K562 (cell line): ENCODE data around the gene BOD1L2. TPM values are rescaled to one million over a fixed set of nuclear protein-coding genes. Genes with fewer than 3 reads are reported as not detected.
A peak's percentile ranks its signal among the peaks of the same experiment; 100 is the strongest.

Source experiments
- ARHGAP35 ChIP-seq: fragments of 450-650 bp; IDR thresholded peaks from 2 replicates; pipeline ENCODE4 v1.6.1; 2018; ENCODE audit not compliant: partially characterized antibody
- BHLHE40 ChIP-seq: IDR thresholded peaks from 2 replicates; pipeline ENCODE4 v1.6.1; 2011; ENCODE audit warnings: low read length, improper control_type of control experiment
- CBFA2T2 ChIP-seq: fragments of 450-650 bp; conservative IDR thresholded peaks from 2 replicates; pipeline ENCODE4 v1.6.1; 2017; ENCODE audit warnings: mild to moderate bottlenecking
- ELF2 ChIP-seq: fragments of 250-450 bp; sonication (Bioruptor Pico); IDR thresholded peaks from 2 replicates; pipeline ENCODE4 v1.5.0; 2021; ENCODE audit warnings: mild to moderate bottlenecking
- ESRRA ChIP-seq: fragments of 450-650 bp; IDR thresholded peaks from 2 replicates; pipeline ENCODE4 v1.6.1; 2014; ENCODE audit warnings: low read depth, mild to moderate bottlenecking, moderate library complexity, borderline replicate concordance
- FUS ChIP-seq: fragments of 200-400 bp; formaldehyde crosslinking; optimal IDR thresholded peaks from 2 replicates; pipeline ENCODE3; 2017; ENCODE audit warnings: low read depth, low read length
- HOXB6 ChIP-seq: fragments of 250-450 bp; sonication (Bioruptor Pico); IDR thresholded peaks from 2 replicates; pipeline ENCODE4 v1.5.1; 2022; ENCODE audit warnings: mild to moderate bottlenecking, borderline replicate concordance
- ILF3 ChIP-seq: fragments of 450-650 bp; IDR thresholded peaks from 2 replicates; pipeline ENCODE4 v1.6.1; 2018; ENCODE audit warnings: antibody characterized with exemption, mild to moderate bottlenecking, moderate library complexity, borderline replicate concordance
- JUNB ChIP-seq: fragments of 450-650 bp; formaldehyde crosslinking; conservative IDR thresholded peaks from 2 replicates; pipeline ENCODE4 v1.4.0; 2020; ENCODE audit warnings: mild to moderate bottlenecking
- LARP7 ChIP-seq: fragments of 450-650 bp; IDR thresholded peaks from 2 replicates; pipeline ENCODE4 v1.6.1; 2016
- MCM7 ChIP-seq, 2 experiments: fragments of 450-650 bp; IDR thresholded peaks; 2 replicates each; pipeline ENCODE4 v1.6.1; 2016 to 2018
- MYC ChIP-seq, 2 experiments: fragments of 250-450 bp in 1 of 2; sonication (Bioruptor Pico) in 1 of 2; IDR thresholded peaks; 2 replicates each; pipeline versions ENCODE4 v1.5.1 to v1.6.1; 2012 to 2021; ENCODE audit warnings: low read depth in 2 of 2, borderline replicate concordance in 1 of 2, improper control_type of control experiment in 1 of 2, low read length in 1 of 2, mild to moderate bottlenecking in 1 of 2, moderate library complexity in 1 of 2
- NR2C2 ChIP-seq, 2 experiments: fragments of 200-800 bp in 1 of 2; sonication (Bioruptor generic) in 1 of 2; sonication (generic) in 1 of 2; formaldehyde crosslinking in 1 of 2; IDR thresholded peaks; 2 replicates each; pipeline versions ENCODE4 v1.6.1 to v1.8.0; 2016 to 2022; ENCODE audit warnings: mild to moderate bottlenecking in 1 of 2, missing compliant biosample characterization in 1 of 2, missing genetic modification characterization in 1 of 2, missing genetic modification reagents in 1 of 2
- PML ChIP-seq: IDR thresholded peaks from 2 replicates; pipeline ENCODE4 v1.6.1; 2012; ENCODE audit warnings: low read length, inconsistent platforms
- RBM25 ChIP-seq: fragments of 200-400 bp; formaldehyde crosslinking; IDR thresholded peaks from 2 replicates; pipeline ENCODE4 v1.6.1; 2018; ENCODE audit warnings: low read length, low read depth, moderate library complexity; ENCODE audit not compliant: severe bottlenecking
- SMAD2 ChIP-seq: fragments of 150-350 bp; IDR thresholded peaks from 2 replicates; pipeline ENCODE4 v1.6.1; 2014; ENCODE audit warnings: low read depth, mild to moderate bottlenecking, low read length
- XRCC4 ChIP-seq: IDR thresholded peaks from one replicate; pipeline ENCODE4 v1.6.1; 2011; ENCODE audit not compliant: insufficient read depth, insufficient read length; ENCODE audit errors: extremely low read depth
- ZNF133 ChIP-seq: fragments of 250-450 bp; sonication (Bioruptor Pico); IDR thresholded peaks from 2 replicates; pipeline ENCODE4 v1.4.0; 2020; ENCODE audit warnings: mild to moderate bottlenecking
- ZNF431 ChIP-seq: sonication (generic); formaldehyde crosslinking; IDR thresholded peaks from 2 replicates; pipeline ENCODE4 v1.8.0; 2022; ENCODE audit warnings: mild to moderate bottlenecking, missing genetic modification reagents
- ZNF445 ChIP-seq: fragments of 250-450 bp; sonication (Bioruptor Pico); IDR thresholded peaks from 2 replicates; pipeline ENCODE4 v1.4.0; 2020; ENCODE audit warnings: low read depth, mild to moderate bottlenecking, moderate library complexity
- ZNF584 ChIP-seq: fragments of 200-800 bp; sonication (Bioruptor generic); IDR thresholded peaks from 2 replicates; pipeline ENCODE4 v1.6.1; 2016; ENCODE audit warnings: low read depth, mild to moderate bottlenecking, missing genetic modification characterization, missing compliant biosample characterization
- ZNF75A ChIP-seq: fragments of 450-650 bp; formaldehyde crosslinking; IDR thresholded peaks from 2 replicates; pipeline ENCODE4 v1.4.0; 2020; ENCODE audit warnings: mild to moderate bottlenecking
- polyA plus RNA-seq, 8 experiments: library from polyadenylated mRNA; depleted of rRNA in 4 of 8; stranded (reverse) in 5 of 8; unstranded in 3 of 8; fragments of >200 nt; fragmentation: Nextera tagmentation in 2 of 8; fragmentation: Illumina TruSeq in 1 of 8; extraction: Ambion mirVana in 2 of 8; extraction: Trizol in 1 of 8; gene quantifications; 2 replicates each; pipeline versions ENCODE4 v1.2.1 to v1.2.3, GENCODE V29; 2011 to 2014; ENCODE audit warnings: inconsistent platforms in 1 of 8, missing spikeins in 1 of 8
- total RNA-seq, 7 experiments: library from RNA; depleted of rRNA in 6 of 7; stranded (reverse); fragments of >200 nt in 6 of 7; fragmentation: Illumina TruSeq in 2 of 7; extraction: Trizol in 2 of 7; gene quantifications; 2 replicates each; pipeline versions ENCODE4 v1.2.1 to v1.2.3, GENCODE V29; 2011 to 2021; ENCODE audit warnings: low replicate concordance in 1 of 7
- TF ChIP-seq, protein P1 (sequence below): sonication (generic); formaldehyde crosslinking; IDR thresholded peaks from 2 replicates; pipeline ENCODE4 v1.8.0; 2022; ENCODE audit warnings: missing genetic modification reagents, mild to moderate bottlenecking, moderate library complexity, borderline replicate concordance
- TF ChIP-seq, protein P2 (sequence below): fragments of 250-450 bp; sonication (Bioruptor Pico); IDR thresholded peaks from 2 replicates; pipeline ENCODE4 v1.9.0; 2021; ENCODE audit warnings: mild to moderate bottlenecking, inconsistent platforms
- TF ChIP-seq, protein P3 (sequence below): fragments of 450-650 bp; conservative IDR thresholded peaks from 2 replicates; pipeline ENCODE4 v1.6.1; 2016; ENCODE audit warnings: missing genetic modification characterization, low read depth, mild to moderate bottlenecking, missing compliant biosample characterization, moderate library complexity

BOD1L2 gene
- total and polyA plus RNA-seq, 9 of the 15 experiments (the other 6 are each of a cell fraction or from before 2014, with no cell fraction given) = 0.03 TPM; not detected in 8

DNA sequence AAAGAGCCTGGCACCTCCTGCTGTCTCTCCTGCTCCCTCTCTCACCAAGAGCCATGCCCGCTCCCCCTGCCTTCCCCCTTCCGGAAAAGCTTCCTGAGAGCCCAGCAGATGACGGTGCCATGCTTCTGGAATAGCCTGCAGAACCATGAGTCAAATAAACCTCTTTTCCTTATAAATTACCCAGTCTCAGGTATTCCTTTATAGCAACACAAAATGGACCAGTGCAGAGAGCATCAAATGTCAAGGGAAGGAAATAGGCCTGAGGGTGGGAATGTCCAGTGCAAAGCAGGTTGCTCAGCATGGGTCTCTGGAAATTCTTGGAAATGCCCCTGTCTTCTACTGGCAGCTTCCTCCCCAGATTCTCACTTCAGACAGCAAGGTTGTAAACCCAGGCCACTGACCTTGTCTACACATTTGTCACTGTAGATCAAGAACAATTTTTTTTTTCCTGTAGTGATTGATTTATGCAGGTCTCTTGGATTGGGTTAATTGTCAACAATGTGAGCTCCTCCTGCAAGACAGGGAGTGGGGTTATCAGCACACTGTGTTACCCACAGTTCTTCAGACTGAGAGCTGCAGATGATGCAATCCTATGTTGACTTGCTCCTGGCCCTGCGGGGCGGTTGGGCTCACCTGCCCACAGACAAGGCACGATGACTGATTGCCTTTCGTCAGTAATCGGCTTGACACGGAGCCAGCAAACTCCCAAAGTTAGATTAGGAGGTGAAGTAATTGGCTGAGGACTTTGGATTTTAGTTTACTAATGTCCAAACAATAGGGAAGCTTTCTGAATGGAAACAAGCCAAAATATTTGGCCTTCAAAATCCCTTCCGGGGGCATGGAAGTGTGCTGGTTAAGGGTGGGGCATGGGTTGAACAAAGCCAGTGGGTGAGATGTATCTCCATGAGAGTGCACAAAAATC is 5.4 kb upstream of the BOD1L2 start (continued):
- TF ChIP-seq JUNB (CRISPR knock-in tag) = no peak
- TF ChIP-seq RBM25 = no peak
- no peak for TF ChIP-seq LARP7
- TF ChIP-seq CBFA2T2 = no peak
- TF ChIP-seq PML = no peak; the same call in 1 of the 2 replicates
- peak; percentile 88 for TF ChIP-seq BHLHE40
- TF ChIP-seq ARHGAP35 = no peak
- TF ChIP-seq, protein P1, sequence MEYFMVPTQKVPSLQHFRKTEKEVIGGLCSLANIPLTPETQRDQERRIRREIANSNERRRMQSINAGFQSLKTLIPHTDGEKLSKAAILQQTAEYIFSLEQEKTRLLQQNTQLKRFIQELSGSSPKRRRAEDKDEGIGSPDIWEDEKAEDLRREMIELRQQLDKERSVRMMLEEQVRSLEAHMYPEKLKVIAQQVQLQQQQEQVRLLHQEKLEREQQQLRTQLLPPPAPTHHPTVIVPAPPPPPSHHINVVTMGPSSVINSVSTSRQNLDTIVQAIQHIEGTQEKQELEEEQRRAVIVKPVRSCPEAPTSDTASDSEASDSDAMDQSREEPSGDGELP (CRISPR knock-in tag) = peak; percentile 54; the same call in 1 of the 2 replicates
- TF ChIP-seq, protein P2, sequence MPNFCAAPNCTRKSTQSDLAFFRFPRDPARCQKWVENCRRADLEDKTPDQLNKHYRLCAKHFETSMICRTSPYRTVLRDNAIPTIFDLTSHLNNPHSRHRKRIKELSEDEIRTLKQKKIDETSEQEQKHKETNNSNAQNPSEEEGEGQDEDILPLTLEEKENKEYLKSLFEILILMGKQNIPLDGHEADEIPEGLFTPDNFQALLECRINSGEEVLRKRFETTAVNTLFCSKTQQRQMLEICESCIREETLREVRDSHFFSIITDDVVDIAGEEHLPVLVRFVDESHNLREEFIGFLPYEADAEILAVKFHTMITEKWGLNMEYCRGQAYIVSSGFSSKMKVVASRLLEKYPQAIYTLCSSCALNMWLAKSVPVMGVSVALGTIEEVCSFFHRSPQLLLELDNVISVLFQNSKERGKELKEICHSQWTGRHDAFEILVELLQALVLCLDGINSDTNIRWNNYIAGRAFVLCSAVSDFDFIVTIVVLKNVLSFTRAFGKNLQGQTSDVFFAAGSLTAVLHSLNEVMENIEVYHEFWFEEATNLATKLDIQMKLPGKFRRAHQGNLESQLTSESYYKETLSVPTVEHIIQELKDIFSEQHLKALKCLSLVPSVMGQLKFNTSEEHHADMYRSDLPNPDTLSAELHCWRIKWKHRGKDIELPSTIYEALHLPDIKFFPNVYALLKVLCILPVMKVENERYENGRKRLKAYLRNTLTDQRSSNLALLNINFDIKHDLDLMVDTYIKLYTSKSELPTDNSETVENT (CRISPR knock-in tag) = no peak
- TF ChIP-seq ELF2 = no peak
- no peak for TF ChIP-seq SMAD2
- no peak for TF ChIP-seq ZNF75A (CRISPR knock-in tag)
- TF ChIP-seq XRCC4 = no peak
- TF ChIP-seq FUS = no peak
- no peak for TF ChIP-seq ILF3
- TF ChIP-seq MCM7 (IDR thresholded peaks at IDR 0.05) = no peak
- TF ChIP-seq ESRRA = peak; percentile 77; the same call in 1 of the 2 replicates
- no peak for TF ChIP-seq ZNF431 (CRISPR knock-in tag)
- TF ChIP-seq, protein P3, sequence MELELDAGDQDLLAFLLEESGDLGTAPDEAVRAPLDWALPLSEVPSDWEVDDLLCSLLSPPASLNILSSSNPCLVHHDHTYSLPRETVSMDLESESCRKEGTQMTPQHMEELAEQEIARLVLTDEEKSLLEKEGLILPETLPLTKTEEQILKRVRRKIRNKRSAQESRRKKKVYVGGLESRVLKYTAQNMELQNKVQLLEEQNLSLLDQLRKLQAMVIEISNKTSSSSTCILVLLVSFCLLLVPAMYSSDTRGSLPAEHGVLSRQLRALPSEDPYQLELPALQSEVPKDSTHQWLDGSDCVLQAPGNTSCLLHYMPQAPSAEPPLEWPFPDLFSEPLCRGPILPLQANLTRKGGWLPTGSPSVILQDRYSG = 0 out of 2 replicates have a peak, but pooled peaks have one; percentile 26
- peak; percentile 87 for TF ChIP-seq MYC (IDR thresholded peaks at IDR 0.05; ENCODE audit: low read depth, low read length)
- TF ChIP-seq MYC (CRISPR knock-in tag; IDR thresholded peaks at IDR 0.05; ENCODE audit: borderline replicate concordance, low read depth) = no peak
- no peak for TF ChIP-seq ZNF133 (CRISPR knock-in tag)
- TF ChIP-seq NR2C2 (CRISPR knock-in tag; IDR thresholded peaks at IDR 0.05) = no peak
- peak; percentile 84 for TF ChIP-seq NR2C2 (tag; IDR thresholded peaks at IDR 0.05)
- TF ChIP-seq ZNF445 (CRISPR knock-in tag) = no peak
- no peak for TF ChIP-seq HOXB6
- 0 out of 2 replicates have a peak, but pooled peaks have one; percentile 48 for TF ChIP-seq ZNF584 (CRISPR knock-in tag)
